Endothelial cell (in vitro differentiated cells): Measurements from ENCODE around the gene EMILIN3. TPM values are rescaled to one million over a fixed set of nuclear protein-coding genes. Genes with fewer than 3 reads are reported as not detected.

ENCODE experiments used
- DNase-seq: peaks from one replicate; pipeline ENCODE4 v3.0.0; 2021; ENCODE audit warnings: low spot score
- H3K27ac Mint-ChIP-seq: one replicate; pipeline ENCODE4 v1.8.0; 2021; ENCODE audit warnings: mixed read lengths, inconsistent platforms; ENCODE audit not compliant: unreplicated experiment
- H3K27me3 Mint-ChIP-seq: one replicate; pipeline ENCODE4 v1.8.0; 2021; ENCODE audit warnings: mild to moderate bottlenecking, moderate library complexity, mixed read lengths, inconsistent platforms; ENCODE audit not compliant: unreplicated experiment
- H3K36me3 Mint-ChIP-seq: one replicate; pipeline ENCODE4 v1.8.0; 2021; ENCODE audit warnings: mild to moderate bottlenecking, low read depth, mixed read lengths, inconsistent platforms; ENCODE audit not compliant: unreplicated experiment
- H3K4me1 Mint-ChIP-seq: one replicate; pipeline ENCODE4 v1.8.0; 2021; ENCODE audit warnings: mild to moderate bottlenecking, mixed read lengths, inconsistent platforms; ENCODE audit not compliant: unreplicated experiment
- H3K4me3 Mint-ChIP-seq: one replicate; pipeline ENCODE4 v1.8.0; 2021; ENCODE audit warnings: mild to moderate bottlenecking, mixed read lengths, inconsistent platforms; ENCODE audit not compliant: unreplicated experiment
- H3K9me3 Mint-ChIP-seq: one replicate; pipeline ENCODE4 v1.8.0; 2021; ENCODE audit warnings: mixed read lengths, inconsistent platforms; ENCODE audit not compliant: unreplicated experiment
- CTCF ChIP-seq: fragments of 200-600 bp; sonication (generic); IDR thresholded peaks from one replicate; pipeline ENCODE4 v1.5.0; 2021; ENCODE audit warnings: antibody characterized with exemption; ENCODE audit not compliant: unreplicated experiment
- total RNA-seq: library from RNA; stranded (reverse); fragmentation: NEBNext Ultra II Directional; extraction: Animal tissue kit (Norgen Biotek cat#: 25700); gene quantifications from one replicate; pipeline ENCODE4 v1.2.1, GENCODE V29; 2021; ENCODE audit not compliant: unreplicated experiment

The EMILIN3 gene
- total RNA-seq, 1 donor from 2014 or later: 0.28 TPM

GRCh38 chr20:41406353-41406752, 39.7 kb upstream of the EMILIN3 start:
- no peak for DNase-seq
- Mint-ChIP-seq H3K4me3 (no peak overlapping the region), H3K4me1 (peaks cover 18% of the 10 kb centered on the region), H3K27ac (no peak overlapping the region), H3K9me3 (no peaks in the 10 kb centered on the region), H3K27me3 (peaks cover 5% of the 10 kb centered on the region), H3K36me3 (peaks cover 49% of the 10 kb centered on the region)
- TF ChIP-seq CTCF: no peak

- peaks cover 45% of the 10 kb centered on the region for H3K36me3 Mint-ChIP-seq
- H3K27me3 Mint-ChIP-seq: peaks cover 7% of the 10 kb centered on the region
- H3K4me1 Mint-ChIP-seq: peaks cover 14% of the 10 kb centered on the region
- TF ChIP-seq CTCF: no peak
- H3K4me3 Mint-ChIP-seq: no peak overlapping the region
- DNase-seq: no peak
- no peak overlapping the region for H3K27ac Mint-ChIP-seq
- H3K9me3 Mint-ChIP-seq: no peaks in the 10 kb centered on the region
Observed at GRCh38 chr20:41405436-41405835, 38.8 kb upstream of the EMILIN3 start.

GRCh38 chr20:41403604-41404003, 37.0 kb upstream of the EMILIN3 start:
- H3K27me3 Mint-ChIP-seq: peaks cover 7% of the 10 kb centered on the region
- peaks cover 32% of the 10 kb centered on the region for H3K36me3 Mint-ChIP-seq
- H3K27ac Mint-ChIP-seq: no peak overlapping the region
- DNase-seq: no peak
- H3K4me1 Mint-ChIP-seq: peaks cover 18% of the 10 kb centered on the region
- no peaks in the 10 kb centered on the region for H3K9me3 Mint-ChIP-seq
- TF ChIP-seq CTCF: no peak
- H3K4me3 Mint-ChIP-seq: no peak overlapping the region

- Mint-ChIP-seq H3K4me3 (no peak overlapping the region), H3K9me3 (no peaks in the 10 kb centered on the region), H3K27me3 (peaks cover 10% of the 10 kb centered on the region), H3K36me3 (peaks cover 7% of the 10 kb centered on the region), H3K4me1 (peaks cover 13% of the 10 kb centered on the region), H3K27ac (no peak overlapping the region)
- no peak for DNase-seq
- TF ChIP-seq CTCF: no peak
Observed at GRCh38 chr20:41398408-41398807, 31.8 kb upstream of the EMILIN3 start.

- no peak overlapping the region for H3K4me3 Mint-ChIP-seq
- no peaks in the 10 kb centered on the region for H3K9me3 Mint-ChIP-seq
- no peak for DNase-seq
- peaks cover 10% of the 10 kb centered on the region for H3K27me3 Mint-ChIP-seq
- H3K27ac Mint-ChIP-seq: no peak overlapping the region
- peaks cover 3% of the 10 kb centered on the region for H3K36me3 Mint-ChIP-seq
- H3K4me1 Mint-ChIP-seq: peaks cover 13% of the 10 kb centered on the region
- TF ChIP-seq CTCF: no peak
Observed at GRCh38 chr20:41395667-41396664, 29.3 kb upstream of the EMILIN3 start.
